WERI-Rb-1 (cell line): ENCODE results near the gene AGTPBP1.

ENCODE experiments used
- DNase-seq: peaks from one replicate; pipeline ENCODE4 v3.0.0-alpha.2; 2020
- H3K27ac ChIP-seq: fragments of 250-450 bp; sonication (Bioruptor Pico); 2 replicates; pipeline ENCODE4 v1.5.1; 2020; ENCODE audit warnings: mild to moderate bottlenecking, moderate library complexity
- H3K27me3 ChIP-seq: fragments of 250-450 bp; sonication (Bioruptor Pico); 2 replicates; pipeline ENCODE4 v1.5.1; 2021; ENCODE audit warnings: mild to moderate bottlenecking, low read depth, moderate library complexity; ENCODE audit not compliant: insufficient read depth, severe bottlenecking
- H3K36me3 ChIP-seq: fragments of 250-450 bp; sonication (Bioruptor Pico); 2 replicates; pipeline ENCODE4 v1.5.1; 2020; ENCODE audit warnings: mild to moderate bottlenecking, moderate library complexity
- H3K4me3 ChIP-seq: 2 replicates; pipeline ENCODE4 v1.5.1; 2011; ENCODE audit warnings: low read depth, mild to moderate bottlenecking, control low read depth, low read length
- H3K9me3 ChIP-seq: fragments of 250-450 bp; sonication (Bioruptor Pico); 2 replicates; pipeline ENCODE4 v1.5.1; 2021; ENCODE audit warnings: mild to moderate bottlenecking, moderate library complexity; ENCODE audit not compliant: severe bottlenecking
- CTCF ChIP-seq: IDR thresholded peaks from 2 replicates; pipeline ENCODE4 v1.5.1; 2011; ENCODE audit warnings: low read depth, mild to moderate bottlenecking, control low read depth, inconsistent platforms, low read length

AGTPBP1 gene

GRCh38 chr9:85704744-85705143 lies 37.0 kb downstream of the AGTPBP1 start:
- H3K36me3 ChIP-seq = no peaks in the 10 kb centered on the region; the same call in 1 of the 2 replicates
- no peak for DNase-seq
- TF ChIP-seq CTCF = no peak
- H3K27me3 ChIP-seq = no peaks in the 10 kb centered on the region
- H3K27ac ChIP-seq = no peak overlapping the region
- peaks cover 2% of the 10 kb centered on the region for H3K9me3 ChIP-seq
- no peak overlapping the region for H3K4me3 ChIP-seq

GRCh38 chr9:85703398-85703797 lies 38.4 kb downstream of the AGTPBP1 start:
- Histone ChIP-seq H3K4me3 (no peak overlapping the region), H3K27ac (no peak overlapping the region), H3K36me3 (no peaks in the 10 kb centered on the region; the same call in 1 of the 2 replicates), H3K27me3 (no peaks in the 10 kb centered on the region), H3K9me3 (no peaks in the 10 kb centered on the region)
- DNase-seq = no peak
- no peak for TF ChIP-seq CTCF

- Histone ChIP-seq H3K27ac (no peak overlapping the region), H3K4me3 (no peak overlapping the region), H3K9me3 (no peaks in the 10 kb centered on the region), H3K36me3 (no peaks in the 10 kb centered on the region), H3K27me3 (no peaks in the 10 kb centered on the region)
- TF ChIP-seq CTCF = no peak
- DNase-seq = no peak
These were observed 38.9 kb downstream of the AGTPBP1 start for GRCh38 chr9:85702726-85703289.

- Histone ChIP-seq H3K9me3 (no peaks in the 10 kb centered on the region), H3K36me3 (no peaks in the 10 kb centered on the region), H3K27ac (no peak overlapping the region), H3K4me3 (no peak overlapping the region), H3K27me3 (no peaks in the 10 kb centered on the region)
- no peak for DNase-seq
- no peak for TF ChIP-seq CTCF
These were observed 39.6 kb downstream of the AGTPBP1 start for GRCh38 chr9:85702191-85702590.

- Histone ChIP-seq H3K9me3 (no peaks in the 10 kb centered on the region), H3K36me3 (no peaks in the 10 kb centered on the region), H3K27me3 (no peaks in the 10 kb centered on the region), H3K4me3 (no peak overlapping the region), H3K27ac (no peak overlapping the region)
- no peak for DNase-seq
- no peak for TF ChIP-seq CTCF
These were observed 41.4 kb downstream of the AGTPBP1 start for GRCh38 chr9:85700330-85700729.

GRCh38 chr9:85688361-85688760 lies 53.4 kb downstream of the AGTPBP1 start:
- no peak for DNase-seq

More at GRCh38 chr9:85688361-85688760, 53.4 kb downstream of the AGTPBP1 start:
- no peak for TF ChIP-seq CTCF
- H3K36me3 ChIP-seq = peaks cover 13% of the 10 kb centered on the region
- H3K4me3 ChIP-seq = no peak overlapping the region
- no peaks in the 10 kb centered on the region for H3K27me3 ChIP-seq
- no peak overlapping the region for H3K27ac ChIP-seq
- H3K9me3 ChIP-seq = no peaks in the 10 kb centered on the region
